ENCODE measurements around the gene STRA8. TPM values are rescaled to one million over a fixed set of nuclear protein-coding genes. Genes with fewer than 3 reads are reported as not detected.

The STRA8 gene
- total RNA-seq, 1 experiment from 2014 or later, result not detected

- Histone ChIP-seq H3F3A (ENCODE audit: insufficient read depth, low read depth) (no peaks in the 10 kb centered on the region), H3K27me3 (ENCODE audit: insufficient read depth, low read depth) (no peaks in the 10 kb centered on the region), H3K36me3 (ENCODE audit: low read depth) (no peaks in the 10 kb centered on the region), H4K20me1 (ENCODE audit: insufficient read depth) (no peaks in the 10 kb centered on the region), H2AFZ (no peak overlapping the region), H3K4me1 (replicated peaks; ENCODE audit: insufficient read depth) (no peaks in the 10 kb centered on the region), H3K9me3 (ENCODE audit: insufficient read depth, low read depth) (no peaks in the 10 kb centered on the region), H3K9me2 (ENCODE audit: insufficient read depth) (no peaks in the 10 kb centered on the region), H3K27ac (no peak overlapping the region), H3K79me2 (ENCODE audit: low read depth) (no peaks in the 10 kb centered on the region), H3K4me3 (no peak overlapping the region), H3K4me2 (no peak overlapping the region)
- ChIA-PET POLR2A (ENCODE audit: unreplicated experiment) (no interaction called here), CTCF (no interaction called here)
- intact Hi-C loops (cut with micrococcal nuclease; ENCODE audit: unreplicated experiment), result no loop called here
- no TSS peak for BruUV-seq (replicated peaks)
- DNase-seq, result peak in 1 of 2 experiments; percentile 33
- TF ChIP-seq EZH2 (IDR thresholded peaks at IDR 0.05; ENCODE audit: low read depth) (no peak), CTCF (conservative IDR thresholded peaks at IDR 0.05) (no peak)
Measured at GRCh38 chr7:135285547-135286233, 52.1 kb downstream of the STRA8 start.

GRCh38 chr7:135286876-135287275, 53.2 kb downstream of the STRA8 start:
- peaks cover 8% of the 10 kb centered on the region for H3K4me1 ChIP-seq (replicated peaks; ENCODE audit: insufficient read depth)
- no peak overlapping the region for H2AFZ ChIP-seq
- H3K27ac ChIP-seq, result no peak overlapping the region
- H3F3A ChIP-seq (ENCODE audit: insufficient read depth, low read depth), result peaks cover 9% of the 10 kb centered on the region; the same call in 1 of the 2 replicates
- H3K79me2 ChIP-seq (ENCODE audit: low read depth), result no peaks in the 10 kb centered on the region
- POLR2A ChIA-PET (ENCODE audit: unreplicated experiment), result no interaction called here
- no peak overlapping the region for H3K4me2 ChIP-seq
- no peaks in the 10 kb centered on the region for H3K9me2 ChIP-seq (ENCODE audit: insufficient read depth)
- no peaks in the 10 kb centered on the region for H3K9me3 ChIP-seq (ENCODE audit: insufficient read depth, low read depth)
- BruUV-seq (replicated peaks), result no TSS peak
- no peaks in the 10 kb centered on the region for H3K36me3 ChIP-seq (ENCODE audit: low read depth)
- H3K27me3 ChIP-seq (ENCODE audit: insufficient read depth, low read depth), result no peaks in the 10 kb centered on the region
- H4K20me1 ChIP-seq (ENCODE audit: insufficient read depth), result no peaks in the 10 kb centered on the region
- CTCF ChIA-PET, result no interaction called here
- H3K4me3 ChIP-seq, result no peak overlapping the region
- TF ChIP-seq CTCF (conservative IDR thresholded peaks at IDR 0.05) (no peak), EZH2 (IDR thresholded peaks at IDR 0.05; ENCODE audit: low read depth) (no peak)
- intact Hi-C loops (cut with micrococcal nuclease; ENCODE audit: unreplicated experiment), result no loop called here
- DNase-seq, result no peak

GRCh38 chr7:135290594-135290993, 57.0 kb downstream of the STRA8 start:
- Histone ChIP-seq H3K9me2 (ENCODE audit: insufficient read depth) (0 out of 2 replicates have a peak, but pooled peaks cover 2% of the 10 kb centered on the region), H3K4me3 (no peak overlapping the region), H3K27ac (no peak overlapping the region), H3K4me1 (replicated peaks; ENCODE audit: insufficient read depth) (peaks cover 17% of the 10 kb centered on the region), H2AFZ (no peak overlapping the region), H3K27me3 (ENCODE audit: insufficient read depth, low read depth) (no peaks in the 10 kb centered on the region), H3K4me2 (no peak overlapping the region), H3F3A (ENCODE audit: insufficient read depth, low read depth) (peaks cover 21% of the 10 kb centered on the region; the same call in 1 of the 2 replicates), H3K36me3 (ENCODE audit: low read depth) (no peaks in the 10 kb centered on the region), H3K79me2 (ENCODE audit: low read depth) (no peaks in the 10 kb centered on the region), H3K9me3 (ENCODE audit: insufficient read depth, low read depth) (no peaks in the 10 kb centered on the region), H4K20me1 (ENCODE audit: insufficient read depth) (no peaks in the 10 kb centered on the region)
- POLR2A ChIA-PET (ENCODE audit: unreplicated experiment), result no interaction called here
- TF ChIP-seq EZH2 (IDR thresholded peaks at IDR 0.05; ENCODE audit: low read depth) (no peak), CTCF (conservative IDR thresholded peaks at IDR 0.05) (no peak)
- CTCF ChIA-PET, result interaction anchor here (0.6 kb wide), 1 partner anchor 18 kb away, joined by 6 read pairs; no protein-coding TSS in a partner anchor
- no TSS peak for BruUV-seq (replicated peaks)
- DNase-seq, result peak in 1 of 2 experiments; percentile 19
- intact Hi-C loops (cut with micrococcal nuclease; ENCODE audit: unreplicated experiment), result no loop called here

Measured in PC-9 (cell line).